SK-N-SH treated with all-trans-retinoic acid at 6 μM for 48 hours (cell line): Measurements from ENCODE around the gene PACS1.

Experiments used
- ATAC-seq: fragments of 200-7000 bp; cut with Tn5 transposase; 3 replicates; pipeline ENCODE4 v1.9.1; 2020; ENCODE audit warnings: mild to moderate bottlenecking, moderate library complexity
- ARNTL ChIP-seq: fragments of 450-650 bp; formaldehyde crosslinking; IDR thresholded peaks from 2 replicates; pipeline ENCODE4 v1.5.0; 2020; ENCODE audit warnings: low read depth, mild to moderate bottlenecking, moderate library complexity, borderline replicate concordance
- BACH2 ChIP-seq: fragments of 250-450 bp; sonication (Bioruptor Pico); IDR thresholded peaks from 2 replicates; pipeline ENCODE4 v1.9.0; 2021; ENCODE audit warnings: mild to moderate bottlenecking, borderline replicate concordance
- CREB5 ChIP-seq: fragments of 250-450 bp; sonication (Bioruptor Pico); IDR thresholded peaks from 2 replicates; pipeline ENCODE4 v1.5.1; 2020; ENCODE audit warnings: low read depth, mild to moderate bottlenecking, moderate library complexity
- CSDC2 ChIP-seq: fragments of 250-450 bp; sonication (Bioruptor Pico); IDR thresholded peaks from 2 replicates; pipeline ENCODE4 v1.5.0; 2020; ENCODE audit warnings: mild to moderate bottlenecking, moderate library complexity
- ESRRG ChIP-seq: fragments of 250-450 bp; sonication (Bioruptor Pico); IDR thresholded peaks from 2 replicates; pipeline ENCODE4 v1.6.1; 2021; ENCODE audit warnings: mild to moderate bottlenecking
- GLIS3 ChIP-seq: fragments of 250-450 bp; sonication (Bioruptor Pico); IDR thresholded peaks from 2 replicates; pipeline ENCODE4 v1.5.0; 2020; ENCODE audit warnings: mild to moderate bottlenecking, moderate library complexity
- ISL1 ChIP-seq: fragments of 250-450 bp; sonication (Bioruptor Pico); IDR thresholded peaks from 2 replicates; pipeline ENCODE4 v2.1.2; 2022; ENCODE audit warnings: mild to moderate bottlenecking, moderate library complexity
- OSR1 ChIP-seq: fragments of 250-450 bp; sonication (Bioruptor Pico); IDR thresholded peaks from 2 replicates; pipeline ENCODE4 v1.8.0; 2022; ENCODE audit warnings: moderate library complexity, mild to moderate bottlenecking, inconsistent platforms
- PATZ1 ChIP-seq: fragments of 250-450 bp; sonication (Bioruptor Pico); IDR thresholded peaks from 2 replicates; pipeline ENCODE4 v1.8.0; 2020; ENCODE audit warnings: mild to moderate bottlenecking, moderate library complexity, borderline replicate concordance
- POU6F1 ChIP-seq: fragments of 250-450 bp; sonication (Bioruptor Pico); IDR thresholded peaks from 2 replicates; pipeline ENCODE4 v1.8.0; 2021; ENCODE audit warnings: low read depth, mild to moderate bottlenecking, moderate library complexity, borderline replicate concordance
- PPARA ChIP-seq: fragments of 250-450 bp; sonication (Bioruptor Pico); IDR thresholded peaks from 2 replicates; pipeline ENCODE4 v1.5.0; 2020; ENCODE audit warnings: mild to moderate bottlenecking, borderline replicate concordance
- SNAI2 ChIP-seq: fragments of 250-450 bp; sonication (Bioruptor Pico); IDR thresholded peaks from 2 replicates; pipeline ENCODE4 v1.5.0; 2020; ENCODE audit warnings: mild to moderate bottlenecking, moderate library complexity
- TCF4 ChIP-seq: fragments of 250-450 bp; sonication (Bioruptor Pico); IDR thresholded peaks from 2 replicates; pipeline ENCODE4 v1.8.0; 2021; ENCODE audit warnings: mild to moderate bottlenecking, moderate library complexity, borderline replicate concordance
- TOX ChIP-seq: fragments of 250-450 bp; sonication (Bioruptor Pico); IDR thresholded peaks from 2 replicates; pipeline ENCODE4 v1.8.0; 2021; ENCODE audit warnings: mild to moderate bottlenecking, moderate library complexity, borderline replicate concordance
- TSHZ2 ChIP-seq: fragments of 250-450 bp; sonication (Bioruptor Pico); IDR thresholded peaks from 2 replicates; pipeline ENCODE4 v1.5.0; 2020; ENCODE audit warnings: mild to moderate bottlenecking, moderate library complexity
- ZC3H10 ChIP-seq: fragments of 250-450 bp; sonication (Bioruptor Pico); IDR thresholded peaks from 2 replicates; pipeline ENCODE4 v1.5.1; 2021; ENCODE audit warnings: mild to moderate bottlenecking, moderate library complexity
- ZFP3 ChIP-seq: fragments of 250-450 bp; sonication (Bioruptor Pico); IDR thresholded peaks from 2 replicates; pipeline ENCODE4 v1.5.0; 2020; ENCODE audit warnings: mild to moderate bottlenecking, moderate library complexity
- ZFP30 ChIP-seq: fragments of 450-650 bp; formaldehyde crosslinking; IDR thresholded peaks from 2 replicates; pipeline ENCODE4 v1.5.0; 2022; ENCODE audit warnings: mild to moderate bottlenecking, moderate library complexity
- ZNF565 ChIP-seq: fragments of 450-650 bp; formaldehyde crosslinking; conservative IDR thresholded peaks from 2 replicates; pipeline ENCODE4 v1.5.0; 2020; ENCODE audit warnings: low read depth, mild to moderate bottlenecking, moderate library complexity
- ZNF70 ChIP-seq: fragments of 450-650 bp; formaldehyde crosslinking; IDR thresholded peaks from 2 replicates; pipeline ENCODE4 v1.5.0; 2020; ENCODE audit warnings: mild to moderate bottlenecking, moderate library complexity
- ZNF8 ChIP-seq: fragments of 450-650 bp; formaldehyde crosslinking; IDR thresholded peaks from 2 replicates; pipeline ENCODE4 v1.5.0; 2020; ENCODE audit warnings: mild to moderate bottlenecking, moderate library complexity

PACS1 gene

GRCh38 chr11:66100272-66101065 is 30.4 kb downstream of the PACS1 start:
- TF ChIP-seq ISL1 (CRISPR knock-in tag) (no peak), SNAI2 (CRISPR knock-in tag) (0 out of 2 replicates have a peak, but pooled peaks have one; percentile 29)
- ATAC-seq: peak; percentile 71

- TF ChIP-seq TCF4 (CRISPR knock-in tag) (no peak), BACH2 (CRISPR knock-in tag) (no peak), ARNTL (CRISPR knock-in tag) (no peak)
- no peak for ATAC-seq
These were observed 31.0 kb downstream of the PACS1 start for GRCh38 chr11:66101066-66101464.

GRCh38 chr11:66104057-66104638 is 34.1 kb downstream of the PACS1 start:
- no peak for ATAC-seq
- no peak for TF ChIP-seq TSHZ2
- TF ChIP-seq CREB5: no peak
- no peak for TF ChIP-seq ESRRG
- no peak for TF ChIP-seq PATZ1 (CRISPR knock-in tag)
- no peak for TF ChIP-seq POU6F1 (CRISPR knock-in tag)
- no peak for TF ChIP-seq TCF4 (CRISPR knock-in tag)
- no peak for TF ChIP-seq ZNF565 (CRISPR knock-in tag)
- TF ChIP-seq ZFP30 (CRISPR knock-in tag): no peak
- TF ChIP-seq ZFP3 (CRISPR knock-in tag): no peak
- no peak for TF ChIP-seq PPARA (CRISPR knock-in tag)
- no peak for TF ChIP-seq ZNF8 (CRISPR knock-in tag)
- TF ChIP-seq GLIS3: no peak
- TF ChIP-seq ZC3H10 (CRISPR knock-in tag): no peak
- TF ChIP-seq ISL1 (CRISPR knock-in tag): no peak
- no peak for TF ChIP-seq SNAI2 (CRISPR knock-in tag)

GRCh38 chr11:66106786-66107599 is 36.9 kb downstream of the PACS1 start:
- no peak for ATAC-seq
- TF ChIP-seq TOX (CRISPR knock-in tag): no peak
- no peak for TF ChIP-seq ARNTL (CRISPR knock-in tag)
- no peak for TF ChIP-seq ZNF70 (CRISPR knock-in tag)
- TF ChIP-seq ZNF565 (CRISPR knock-in tag): no peak
- no peak for TF ChIP-seq ZNF8 (CRISPR knock-in tag)
- no peak for TF ChIP-seq OSR1 (CRISPR knock-in tag)
- no peak for TF ChIP-seq CSDC2 (CRISPR knock-in tag)
- TF ChIP-seq PATZ1 (CRISPR knock-in tag): no peak
- no peak for TF ChIP-seq GLIS3
- TF ChIP-seq ESRRG: no peak
